Hepatocyte (in vitro differentiated cells): ENCODE measurements around the gene ZP4.

Source experiments
- EZH2 ChIP-seq: fragments of 200-600 bp; sonication (generic); IDR thresholded peaks from 2 replicates; pipeline ENCODE4 v1.6.1; 2016; ENCODE audit warnings: antibody characterized with exemption, mild to moderate bottlenecking, borderline replicate concordance
- EZH2phosphoT487 ChIP-seq: fragments of 200-600 bp; sonication (generic); IDR thresholded peaks from one replicate; pipeline ENCODE4 v1.6.1; 2018; ENCODE audit warnings: antibody characterized with exemption, mild to moderate bottlenecking, low read depth, moderate library complexity; ENCODE audit not compliant: unreplicated experiment, severe bottlenecking
- TF ChIP-seq, protein P1 (sequence below): fragments of 200-600 bp; sonication (generic); IDR thresholded peaks from 2 replicates; pipeline ENCODE4 v1.5.1; 2016; ENCODE audit warnings: antibody characterized with exemption, mild to moderate bottlenecking; ENCODE audit not compliant: poor library complexity

DNA sequence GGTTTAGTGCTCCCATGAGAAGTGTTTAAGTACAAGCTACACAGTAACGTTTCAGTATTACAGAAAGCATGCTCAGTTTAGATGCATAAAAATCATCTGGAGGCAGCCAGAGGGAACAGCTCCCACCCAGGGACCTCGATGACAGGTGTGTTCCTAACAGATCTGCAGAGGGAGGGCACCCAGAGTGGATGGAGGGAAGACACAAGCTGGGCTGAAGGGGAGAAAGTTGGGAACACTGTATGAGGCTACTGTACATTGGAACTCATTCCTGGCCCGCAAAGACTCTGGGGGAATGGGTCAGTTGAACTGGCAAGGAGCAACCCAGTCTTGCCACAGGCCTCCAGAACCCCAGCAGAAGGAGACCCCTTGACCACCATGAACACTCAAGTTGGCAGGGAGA, 52.4 kb downstream of the ZP4 start:
- TF ChIP-seq, protein P1, sequence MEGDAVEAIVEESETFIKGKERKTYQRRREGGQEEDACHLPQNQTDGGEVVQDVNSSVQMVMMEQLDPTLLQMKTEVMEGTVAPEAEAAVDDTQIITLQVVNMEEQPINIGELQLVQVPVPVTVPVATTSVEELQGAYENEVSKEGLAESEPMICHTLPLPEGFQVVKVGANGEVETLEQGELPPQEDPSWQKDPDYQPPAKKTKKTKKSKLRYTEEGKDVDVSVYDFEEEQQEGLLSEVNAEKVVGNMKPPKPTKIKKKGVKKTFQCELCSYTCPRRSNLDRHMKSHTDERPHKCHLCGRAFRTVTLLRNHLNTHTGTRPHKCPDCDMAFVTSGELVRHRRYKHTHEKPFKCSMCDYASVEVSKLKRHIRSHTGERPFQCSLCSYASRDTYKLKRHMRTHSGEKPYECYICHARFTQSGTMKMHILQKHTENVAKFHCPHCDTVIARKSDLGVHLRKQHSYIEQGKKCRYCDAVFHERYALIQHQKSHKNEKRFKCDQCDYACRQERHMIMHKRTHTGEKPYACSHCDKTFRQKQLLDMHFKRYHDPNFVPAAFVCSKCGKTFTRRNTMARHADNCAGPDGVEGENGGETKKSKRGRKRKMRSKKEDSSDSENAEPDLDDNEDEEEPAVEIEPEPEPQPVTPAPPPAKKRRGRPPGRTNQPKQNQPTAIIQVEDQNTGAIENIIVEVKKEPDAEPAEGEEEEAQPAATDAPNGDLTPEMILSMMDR = no peak
- no peak for TF ChIP-seq EZH2phosphoT487
- no peak for TF ChIP-seq EZH2
